SU-DHL-6 (cell line): ENCODE data around the gene SERPINA1.

Experiments
- EZH2phosphoT487 ChIP-seq: fragments of 200-600 bp; sonication (generic), shearing (Covaris generic); conservative IDR thresholded peaks from 2 replicates; pipeline ENCODE4 v1.6.1; 2018; ENCODE audit warnings: mild to moderate bottlenecking, antibody characterized with exemption, low read length, moderate library complexity, mixed read lengths
- TF ChIP-seq, protein P1 (sequence below): fragments of 200-600 bp; sonication (generic); IDR thresholded peaks from one replicate; pipeline ENCODE4 v1.5.1; 2017; ENCODE audit warnings: antibody characterized with exemption, mild to moderate bottlenecking, low read length, moderate library complexity; ENCODE audit not compliant: insufficient read depth, poor library complexity, severe bottlenecking

DNA sequence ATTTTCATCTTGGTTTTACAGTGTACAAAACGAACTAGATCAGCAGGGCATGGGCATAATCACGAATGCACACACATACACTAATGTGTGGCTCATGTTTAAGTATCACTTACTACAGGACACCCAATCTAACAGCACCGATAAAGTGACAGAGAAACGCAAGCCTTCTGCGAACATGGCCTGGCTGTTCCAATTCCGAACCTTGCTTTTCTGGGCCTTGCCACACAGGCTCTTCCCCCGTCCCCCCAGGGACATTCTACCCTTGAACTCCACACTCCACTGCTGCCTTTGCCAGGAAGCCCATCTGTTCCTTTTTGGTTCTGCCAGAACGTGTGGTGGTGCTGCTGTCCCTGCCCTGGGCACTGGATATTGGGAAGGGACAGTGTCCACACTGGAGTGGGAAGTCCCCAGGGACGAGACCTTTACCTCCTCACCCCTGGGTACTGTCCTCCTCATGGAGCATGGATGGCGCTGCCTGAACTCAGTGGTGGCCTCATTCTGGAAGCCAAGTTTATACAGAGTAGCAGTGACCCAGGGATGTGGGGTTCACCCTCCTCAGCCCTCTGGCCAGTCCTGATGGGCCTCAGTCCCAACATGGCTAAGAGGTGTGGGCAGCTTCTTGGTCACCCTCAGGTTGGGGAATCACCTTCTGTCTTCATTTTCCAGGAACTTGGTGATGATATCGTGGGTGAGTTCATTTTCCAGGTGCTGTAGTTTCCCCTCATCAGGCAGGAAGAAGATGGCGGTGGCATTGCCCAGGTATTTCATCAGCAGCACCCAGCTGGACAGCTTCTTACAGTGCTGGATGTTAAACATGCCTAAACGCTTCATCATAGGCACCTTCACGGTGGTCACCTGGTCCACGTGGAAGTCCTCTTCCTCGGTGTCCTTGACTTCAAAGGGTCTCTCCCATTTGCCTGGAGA, 7.9 kb downstream of the SERPINA1 start:
- TF ChIP-seq, protein P1, sequence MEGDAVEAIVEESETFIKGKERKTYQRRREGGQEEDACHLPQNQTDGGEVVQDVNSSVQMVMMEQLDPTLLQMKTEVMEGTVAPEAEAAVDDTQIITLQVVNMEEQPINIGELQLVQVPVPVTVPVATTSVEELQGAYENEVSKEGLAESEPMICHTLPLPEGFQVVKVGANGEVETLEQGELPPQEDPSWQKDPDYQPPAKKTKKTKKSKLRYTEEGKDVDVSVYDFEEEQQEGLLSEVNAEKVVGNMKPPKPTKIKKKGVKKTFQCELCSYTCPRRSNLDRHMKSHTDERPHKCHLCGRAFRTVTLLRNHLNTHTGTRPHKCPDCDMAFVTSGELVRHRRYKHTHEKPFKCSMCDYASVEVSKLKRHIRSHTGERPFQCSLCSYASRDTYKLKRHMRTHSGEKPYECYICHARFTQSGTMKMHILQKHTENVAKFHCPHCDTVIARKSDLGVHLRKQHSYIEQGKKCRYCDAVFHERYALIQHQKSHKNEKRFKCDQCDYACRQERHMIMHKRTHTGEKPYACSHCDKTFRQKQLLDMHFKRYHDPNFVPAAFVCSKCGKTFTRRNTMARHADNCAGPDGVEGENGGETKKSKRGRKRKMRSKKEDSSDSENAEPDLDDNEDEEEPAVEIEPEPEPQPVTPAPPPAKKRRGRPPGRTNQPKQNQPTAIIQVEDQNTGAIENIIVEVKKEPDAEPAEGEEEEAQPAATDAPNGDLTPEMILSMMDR: no peak
- no peak for TF ChIP-seq EZH2phosphoT487
